ENCODE data around the gene PCDH9.

The PCDH9 gene

DNA sequence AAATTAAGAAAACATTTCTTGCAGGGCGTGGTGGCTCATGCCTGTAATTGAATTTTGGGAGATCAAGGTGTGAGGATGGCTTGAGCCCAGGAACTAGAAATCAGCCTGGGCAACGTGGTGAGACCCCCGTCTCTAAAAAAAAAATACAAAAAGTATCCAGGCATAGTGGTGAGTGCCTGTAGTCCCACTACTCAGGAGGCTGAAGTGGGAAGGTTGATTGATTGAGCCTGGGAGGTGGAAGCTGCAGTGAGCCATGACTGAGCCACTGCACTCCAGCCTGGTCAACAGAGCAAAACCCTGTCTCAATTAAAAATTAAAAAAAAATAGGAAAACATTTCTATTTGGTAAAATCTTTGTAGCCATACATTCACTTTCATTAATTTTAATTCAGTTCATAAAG is 526.5 kb downstream of the PCDH9 start:
- no peak for FAIRE-seq

DNA sequence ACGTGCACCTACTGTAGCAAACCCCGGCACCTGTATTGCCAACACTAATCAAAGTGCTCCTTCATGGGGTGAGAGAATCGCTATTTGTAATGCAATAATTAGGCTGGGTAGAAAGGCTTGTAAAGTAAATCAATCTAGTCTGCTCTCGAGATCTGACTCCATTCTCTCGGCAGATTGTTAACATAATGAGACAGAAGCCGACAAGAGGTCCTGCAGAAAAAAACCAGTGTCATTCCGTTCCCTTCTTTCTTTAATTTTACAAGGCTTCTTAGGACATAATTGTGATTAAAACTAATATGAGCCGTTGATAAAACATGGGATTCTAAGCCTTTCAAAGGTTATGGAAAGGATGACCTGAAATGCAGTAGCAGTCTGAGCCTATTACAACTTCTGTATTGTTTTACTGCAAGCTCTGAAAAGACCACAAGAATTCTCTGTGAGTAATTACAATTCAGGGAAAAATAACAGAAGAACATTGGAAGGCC is 530.0 kb downstream of the PCDH9 start:
- no peak for FAIRE-seq

- no peak for FAIRE-seq
Observed at GRCh38 chr13:66693656-66694055, 536.5 kb downstream of the PCDH9 start.

GRCh38 chr13:66691149-66691548 is 539.0 kb downstream of the PCDH9 start:
- FAIRE-seq: no peak

DNA sequence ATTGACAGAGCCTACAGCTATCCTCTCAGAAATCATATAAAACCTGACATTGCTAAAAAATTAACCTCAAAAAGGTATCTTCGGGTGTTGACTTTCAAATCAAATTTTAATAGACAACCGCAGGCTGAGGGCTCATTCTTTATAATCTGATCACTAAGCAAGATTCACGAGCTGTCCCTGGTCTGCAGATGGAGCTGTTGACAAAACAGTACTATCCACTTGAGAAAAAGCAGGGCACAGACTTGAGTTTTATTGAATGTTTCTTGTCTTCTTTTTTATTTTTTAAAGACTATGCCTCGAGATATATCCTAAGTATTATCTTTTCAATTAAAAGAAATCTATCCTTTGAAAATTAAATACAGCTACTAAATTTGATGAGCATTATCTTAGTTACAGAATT is 540.5 kb downstream of the PCDH9 start:
- FAIRE-seq: no peak

- no peak for FAIRE-seq
Observed at GRCh38 chr13:66689037-66689619, 541.0 kb downstream of the PCDH9 start.

DNA sequence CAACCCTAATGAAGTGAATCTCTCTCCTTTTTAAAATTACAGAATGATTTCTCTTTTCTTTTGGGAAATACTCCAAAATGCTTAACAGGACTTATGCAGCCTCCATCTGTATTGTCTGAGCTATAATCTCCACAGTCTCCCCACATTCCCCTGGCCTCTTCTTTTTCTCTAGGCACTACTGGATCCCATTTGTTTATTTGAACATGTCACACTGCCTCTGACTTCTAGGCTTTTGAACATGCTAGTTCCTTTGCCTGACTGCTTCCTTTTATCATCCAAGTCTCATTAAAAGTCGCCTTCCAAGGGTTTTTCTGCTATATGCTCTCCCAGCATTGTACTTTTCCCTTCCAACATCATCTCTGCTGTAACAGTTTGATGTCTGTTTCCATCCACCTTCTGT is 548.7 kb downstream of the PCDH9 start:
- no peak for FAIRE-seq

GRCh38 chr13:66680031-66680430 is 550.1 kb downstream of the PCDH9 start:
- no peak for FAIRE-seq

DNA sequence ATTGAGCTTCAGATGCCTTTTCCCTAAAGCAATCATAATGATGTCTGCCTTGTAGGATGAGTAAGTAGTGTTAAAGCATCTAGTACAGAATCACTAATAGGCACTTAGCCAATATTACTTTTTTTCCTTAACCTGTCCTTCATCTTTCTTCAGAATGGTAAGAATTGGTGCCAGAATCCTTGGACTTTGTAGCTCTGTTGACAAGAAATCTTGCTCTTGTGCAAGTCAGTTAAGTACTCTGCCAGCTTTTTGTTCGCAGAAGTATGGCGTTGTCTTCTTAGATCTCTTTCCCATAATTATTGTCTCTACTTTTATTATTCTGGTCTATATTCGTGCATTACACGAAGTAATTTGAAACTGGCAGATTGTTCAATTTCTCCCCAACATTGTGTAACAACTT is 554.5 kb downstream of the PCDH9 start:
- no peak for FAIRE-seq

- FAIRE-seq: no peak
Observed at GRCh38 chr13:66673401-66673800, 556.7 kb downstream of the PCDH9 start.

GRCh38 chr13:66665991-66666390 is 564.1 kb downstream of the PCDH9 start:
- no peak for FAIRE-seq

GRCh38 chr13:66663711-66664110 is 566.4 kb downstream of the PCDH9 start:
- no peak for FAIRE-seq

- no peak for FAIRE-seq
Observed at GRCh38 chr13:66663206-66663605, 566.9 kb downstream of the PCDH9 start.

DNA sequence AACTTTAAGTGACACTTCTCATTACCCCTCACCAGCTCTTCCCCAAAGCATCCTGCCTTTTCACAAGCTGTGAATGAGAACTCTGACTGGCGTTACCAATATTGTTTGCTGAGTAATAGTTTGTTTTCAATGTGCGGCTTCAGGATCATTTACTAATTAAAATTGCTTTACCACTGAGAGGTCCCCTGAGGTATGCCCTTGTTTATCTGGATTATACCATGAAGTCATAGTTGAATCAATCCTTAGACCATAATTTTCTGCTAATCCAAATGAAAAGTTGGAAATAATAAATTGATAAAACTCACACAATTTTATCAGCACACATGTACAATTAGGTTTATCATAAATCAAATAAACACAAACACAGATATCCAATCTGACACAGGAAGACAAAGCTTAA is 568.8 kb downstream of the PCDH9 start:
- no peak for FAIRE-seq

- FAIRE-seq: no peak
Observed at GRCh38 chr13:66660468-66660813, 569.7 kb downstream of the PCDH9 start.

GRCh38 chr13:66659701-66660467 is 570.3 kb downstream of the PCDH9 start:
- FAIRE-seq: no peak

- no peak for FAIRE-seq
Observed at GRCh38 chr13:66659286-66659685, 570.9 kb downstream of the PCDH9 start.

DNA sequence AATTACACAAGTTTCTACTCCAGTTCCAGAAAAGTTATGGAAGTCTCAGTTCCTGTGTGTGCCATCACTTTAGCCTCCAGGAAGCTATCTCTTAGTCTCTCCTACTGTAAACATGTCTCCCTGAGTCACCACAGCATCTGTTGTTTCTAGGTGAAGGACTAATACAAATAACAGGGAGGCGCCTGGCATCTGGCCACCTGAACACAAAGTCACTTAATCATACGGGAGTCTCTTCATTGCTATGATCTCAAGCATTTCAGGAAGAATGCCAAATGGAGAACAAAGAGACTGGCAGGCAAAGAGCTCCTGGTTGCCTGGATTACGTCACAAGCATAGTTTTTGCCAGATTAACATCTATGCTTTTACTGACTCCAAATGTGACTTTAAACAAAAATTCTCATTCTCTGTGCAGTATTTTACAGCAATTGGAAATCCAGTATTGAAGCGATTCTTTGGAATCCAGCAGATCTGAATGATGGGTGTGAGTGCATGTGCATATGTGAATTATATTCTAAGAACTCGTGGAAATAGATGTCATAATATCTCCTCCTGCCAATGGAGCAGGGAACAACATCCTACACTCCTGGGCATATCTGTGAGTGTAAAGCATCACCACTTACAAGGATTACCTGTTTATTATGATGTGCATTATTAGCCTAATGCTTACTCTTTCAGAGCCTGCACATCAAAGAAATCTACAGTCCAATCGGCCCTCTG is 572.8 kb downstream of the PCDH9 start:
- FAIRE-seq: peak; percentile 31

- no peak for FAIRE-seq
Observed at GRCh38 chr13:66655847-66656454, 574.2 kb downstream of the PCDH9 start.

GRCh38 chr13:66644855-66645460 is 585.2 kb downstream of the PCDH9 start:
- no peak for FAIRE-seq

GRCh38 chr13:66640231-66640630 is 589.9 kb downstream of the PCDH9 start:
- FAIRE-seq: no peak

DNA sequence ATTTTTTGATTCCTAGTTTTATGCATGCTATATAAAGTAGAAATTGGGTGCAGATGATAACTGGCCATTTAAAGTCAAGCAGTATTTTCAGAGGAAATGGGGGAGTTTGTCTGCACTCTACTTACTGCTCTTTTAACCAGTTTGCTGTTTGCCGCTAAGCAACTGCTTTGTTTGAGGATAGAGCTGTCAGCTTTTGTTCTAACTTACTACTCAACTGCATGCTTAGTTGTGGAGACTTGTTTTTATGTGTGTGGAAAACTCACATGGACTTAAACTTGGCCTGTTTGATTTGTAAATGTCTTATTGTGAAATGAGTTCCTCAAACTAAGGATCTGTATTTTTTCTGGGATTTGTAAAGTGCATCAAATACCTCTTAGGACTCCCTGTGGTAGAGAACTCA is 591.1 kb downstream of the PCDH9 start:
- no peak for FAIRE-seq

DNA sequence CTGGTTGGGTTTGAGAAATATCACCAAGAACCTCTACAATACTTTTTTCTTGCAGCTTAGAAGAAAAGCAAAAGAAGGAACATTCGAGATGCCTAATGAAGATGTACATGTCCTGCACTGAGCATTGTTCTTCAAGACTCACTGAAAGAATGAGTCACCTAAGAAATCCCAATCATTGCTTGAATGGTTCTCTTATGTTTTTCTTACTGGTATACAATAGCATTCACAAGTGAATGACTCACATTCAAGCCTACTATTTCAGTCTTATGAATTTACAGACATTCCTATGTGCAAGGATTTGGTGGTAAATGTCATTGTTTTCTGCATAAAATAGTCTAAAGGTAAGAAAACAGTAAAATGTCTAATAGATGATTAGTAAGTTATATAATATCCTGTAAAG is 594.6 kb downstream of the PCDH9 start:
- FAIRE-seq: no peak

Measured in endometrium (tissue), 2 donors.